K562 (cell line): ENCODE data around the gene CDHR1. TPM values are rescaled to one million over a fixed set of nuclear protein-coding genes. Genes with fewer than 3 reads are reported as not detected.

ENCODE experiments used
- ADNP ChIP-seq: fragments of 200-800 bp; sonication (Bioruptor generic); IDR thresholded peaks from 2 replicates; pipeline ENCODE4 v1.6.1; 2016; ENCODE audit warnings: missing genetic modification characterization, missing compliant biosample characterization
- CEBPG ChIP-seq, 3 experiments: fragments of 200-800 bp in 1 of 3; sonication (Bioruptor generic) in 1 of 3; sonication (generic) in 1 of 3; formaldehyde crosslinking in 1 of 3; IDR thresholded peaks in 2 of 3; conservative IDR thresholded peaks in 1 of 3; 2 replicates each; pipeline versions ENCODE4 v1.6.1 to v1.8.0; 2016 to 2022; ENCODE audit warnings: missing compliant biosample characterization in 2 of 3, missing genetic modification characterization in 2 of 3, mild to moderate bottlenecking in 1 of 3, missing genetic modification reagents in 1 of 3
- DPF2 ChIP-seq: fragments of 450-650 bp; IDR thresholded peaks from 2 replicates; pipeline ENCODE4 v1.6.1; 2016
- ELF2 ChIP-seq: fragments of 250-450 bp; sonication (Bioruptor Pico); IDR thresholded peaks from 2 replicates; pipeline ENCODE4 v1.5.0; 2021; ENCODE audit warnings: mild to moderate bottlenecking
- HDGF ChIP-seq: fragments of 450-650 bp; IDR thresholded peaks from 2 replicates; pipeline ENCODE4 v1.6.1; 2016
- KHSRP ChIP-seq: fragments of 450-650 bp; IDR thresholded peaks from 2 replicates; pipeline ENCODE4 v1.6.1; 2017
- KLF16 ChIP-seq: IDR thresholded peaks from 2 replicates; pipeline ENCODE4 v1.6.1; 2016; ENCODE audit warnings: antibody characterized with exemption
- NONO ChIP-seq, 2 experiments: fragments of 200-400 bp in 1 of 2; fragments of 450-650 bp in 1 of 2; formaldehyde crosslinking in 1 of 2; IDR thresholded peaks; 2 replicates each; pipeline ENCODE4 v1.6.1; 2017; ENCODE audit warnings: low read depth in 2 of 2, mild to moderate bottlenecking in 2 of 2, moderate library complexity in 2 of 2, low read length in 1 of 2
- OTX1 ChIP-seq: fragments of 450-650 bp; formaldehyde crosslinking; IDR thresholded peaks from 2 replicates; pipeline ENCODE4 v1.4.0; 2022; ENCODE audit warnings: mild to moderate bottlenecking
- PYGO2 ChIP-seq: fragments of 450-650 bp; IDR thresholded peaks from 2 replicates; pipeline ENCODE4 v1.6.1; 2016; ENCODE audit warnings: mild to moderate bottlenecking, missing genetic modification characterization, moderate library complexity, missing compliant biosample characterization
- STAG1 ChIP-seq: sonication (generic); formaldehyde crosslinking; IDR thresholded peaks from 2 replicates; pipeline ENCODE4 v1.5.0; 2020; ENCODE audit warnings: missing genetic modification reagents, borderline replicate concordance
- THRAP3 ChIP-seq: fragments of 450-650 bp; IDR thresholded peaks from 2 replicates; pipeline ENCODE4 v1.6.1; 2016; ENCODE audit warnings: mild to moderate bottlenecking, inconsistent platforms, borderline replicate concordance
- YBX1 ChIP-seq: fragments of 450-650 bp; IDR thresholded peaks from 2 replicates; pipeline ENCODE4 v1.7.1; 2016; ENCODE audit warnings: mild to moderate bottlenecking
- ZNF668 ChIP-seq: fragments of 250-450 bp; sonication (Bioruptor Pico); IDR thresholded peaks from 2 replicates; pipeline ENCODE4 v1.8.0; 2022; ENCODE audit warnings: mild to moderate bottlenecking, inconsistent platforms
- ZNF717 ChIP-seq: fragments of 250-450 bp; sonication (Bioruptor Pico); IDR thresholded peaks from 2 replicates; pipeline ENCODE4 v1.5.0; 2021
- polyA plus RNA-seq, 8 experiments: library from polyadenylated mRNA; depleted of rRNA in 4 of 8; stranded (reverse) in 5 of 8; unstranded in 3 of 8; fragments of >200 nt; fragmentation: Nextera tagmentation in 2 of 8; fragmentation: Illumina TruSeq in 1 of 8; extraction: Ambion mirVana in 2 of 8; extraction: Trizol in 1 of 8; gene quantifications; 2 replicates each; pipeline versions ENCODE4 v1.2.1 to v1.2.3, GENCODE V29; 2011 to 2014; ENCODE audit warnings: inconsistent platforms in 1 of 8, missing spikeins in 1 of 8
- total RNA-seq, 7 experiments: library from RNA; depleted of rRNA in 6 of 7; stranded (reverse); fragments of >200 nt in 6 of 7; fragmentation: Illumina TruSeq in 2 of 7; extraction: Trizol in 2 of 7; gene quantifications; 2 replicates each; pipeline versions ENCODE4 v1.2.1 to v1.2.3, GENCODE V29; 2011 to 2021; ENCODE audit warnings: low replicate concordance in 1 of 7
- TF ChIP-seq, protein P1 (sequence below): fragments of 250-450 bp; sonication (Bioruptor Pico); IDR thresholded peaks from 2 replicates; pipeline ENCODE4 v1.8.0; 2021; ENCODE audit warnings: mild to moderate bottlenecking, moderate library complexity
- TF ChIP-seq, protein P2 (sequence below): fragments of 450-650 bp; formaldehyde crosslinking; IDR thresholded peaks from 2 replicates; pipeline ENCODE4 v1.4.0; 2020; ENCODE audit warnings: mild to moderate bottlenecking, moderate library complexity
- TF ChIP-seq, protein P3 (sequence below): sonication (generic); formaldehyde crosslinking; IDR thresholded peaks from 2 replicates; pipeline ENCODE4 v1.8.1; 2022; ENCODE audit warnings: missing genetic modification reagents
- TF ChIP-seq, protein P4 (sequence below): sonication (generic); formaldehyde crosslinking; IDR thresholded peaks from 2 replicates; pipeline ENCODE4 v1.4.0; 2020; ENCODE audit warnings: mild to moderate bottlenecking, missing genetic modification reagents
- TF ChIP-seq, protein P5 (sequence below): fragments of 450-650 bp; IDR thresholded peaks from 2 replicates; pipeline ENCODE4 v1.6.1; 2016; ENCODE audit warnings: missing biosample characterization, missing genetic modification characterization
- TF ChIP-seq, protein P6 (sequence below): fragments of 450-650 bp; formaldehyde crosslinking; IDR thresholded peaks from 2 replicates; pipeline ENCODE4 v1.4.0; 2020; ENCODE audit warnings: mild to moderate bottlenecking, moderate library complexity

CDHR1 gene
- total and polyA plus RNA-seq, 9 of the 15 experiments (the other 6 are each of a cell fraction or from before 2014, with no cell fraction given) = 0.03 to 0.99 (median 0.20) TPM

DNA sequence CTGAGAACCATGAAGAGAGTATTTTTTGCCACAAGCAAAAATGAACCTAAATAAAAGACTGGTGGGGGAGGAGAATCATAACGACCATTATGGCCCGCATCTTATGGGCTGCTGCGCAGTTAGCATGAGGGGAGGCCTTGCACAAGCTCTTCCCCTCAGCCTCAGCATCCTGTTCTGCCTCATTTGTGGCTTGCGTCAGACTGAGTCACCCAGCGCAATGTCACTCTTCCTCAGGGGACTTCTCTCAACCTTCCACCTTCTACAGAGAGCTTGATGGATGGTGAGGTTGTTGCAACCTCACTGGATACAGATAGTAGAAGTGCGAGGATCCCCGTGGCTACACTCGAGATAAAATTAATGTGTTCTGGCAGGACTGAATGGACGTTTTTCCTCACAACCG is 37.6 kb upstream of the CDHR1 start (continued):
- 0 out of 2 replicates have a peak, but pooled peaks have one; percentile 39 for TF ChIP-seq OTX1 (CRISPR knock-in tag)
- no peak for TF ChIP-seq STAG1
- TF ChIP-seq PYGO2 (tag) = no peak
- TF ChIP-seq HDGF = no peak
- TF ChIP-seq, protein P1, sequence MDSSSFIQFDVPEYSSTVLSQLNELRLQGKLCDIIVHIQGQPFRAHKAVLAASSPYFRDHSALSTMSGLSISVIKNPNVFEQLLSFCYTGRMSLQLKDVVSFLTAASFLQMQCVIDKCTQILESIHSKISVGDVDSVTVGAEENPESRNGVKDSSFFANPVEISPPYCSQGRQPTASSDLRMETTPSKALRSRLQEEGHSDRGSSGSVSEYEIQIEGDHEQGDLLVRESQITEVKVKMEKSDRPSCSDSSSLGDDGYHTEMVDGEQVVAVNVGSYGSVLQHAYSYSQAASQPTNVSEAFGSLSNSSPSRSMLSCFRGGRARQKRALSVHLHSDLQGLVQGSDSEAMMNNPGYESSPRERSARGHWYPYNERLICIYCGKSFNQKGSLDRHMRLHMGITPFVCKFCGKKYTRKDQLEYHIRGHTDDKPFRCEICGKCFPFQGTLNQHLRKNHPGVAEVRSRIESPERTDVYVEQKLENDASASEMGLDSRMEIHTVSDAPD (CRISPR knock-in tag) = no peak
- TF ChIP-seq ZNF668 (CRISPR knock-in tag) = no peak
- TF ChIP-seq, protein P2, sequence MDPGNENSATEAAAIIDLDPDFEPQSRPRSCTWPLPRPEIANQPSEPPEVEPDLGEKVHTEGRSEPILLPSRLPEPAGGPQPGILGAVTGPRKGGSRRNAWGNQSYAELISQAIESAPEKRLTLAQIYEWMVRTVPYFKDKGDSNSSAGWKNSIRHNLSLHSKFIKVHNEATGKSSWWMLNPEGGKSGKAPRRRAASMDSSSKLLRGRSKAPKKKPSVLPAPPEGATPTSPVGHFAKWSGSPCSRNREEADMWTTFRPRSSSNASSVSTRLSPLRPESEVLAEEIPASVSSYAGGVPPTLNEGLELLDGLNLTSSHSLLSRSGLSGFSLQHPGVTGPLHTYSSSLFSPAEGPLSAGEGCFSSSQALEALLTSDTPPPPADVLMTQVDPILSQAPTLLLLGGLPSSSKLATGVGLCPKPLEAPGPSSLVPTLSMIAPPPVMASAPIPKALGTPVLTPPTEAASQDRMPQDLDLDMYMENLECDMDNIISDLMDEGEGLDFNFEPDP (CRISPR knock-in tag) = no peak
- TF ChIP-seq ELF2 = no peak
- TF ChIP-seq NONO (IDR thresholded peaks at IDR 0.05; ENCODE audit: low read depth in 2 of 2, low read length in 1 of 2) = no peak
- TF ChIP-seq DPF2 = peak; percentile 59; the same call in 1 of the 2 replicates
- TF ChIP-seq ZNF717 (CRISPR knock-in tag) = no peak
- no peak for TF ChIP-seq KLF16
- TF ChIP-seq, protein P3, sequence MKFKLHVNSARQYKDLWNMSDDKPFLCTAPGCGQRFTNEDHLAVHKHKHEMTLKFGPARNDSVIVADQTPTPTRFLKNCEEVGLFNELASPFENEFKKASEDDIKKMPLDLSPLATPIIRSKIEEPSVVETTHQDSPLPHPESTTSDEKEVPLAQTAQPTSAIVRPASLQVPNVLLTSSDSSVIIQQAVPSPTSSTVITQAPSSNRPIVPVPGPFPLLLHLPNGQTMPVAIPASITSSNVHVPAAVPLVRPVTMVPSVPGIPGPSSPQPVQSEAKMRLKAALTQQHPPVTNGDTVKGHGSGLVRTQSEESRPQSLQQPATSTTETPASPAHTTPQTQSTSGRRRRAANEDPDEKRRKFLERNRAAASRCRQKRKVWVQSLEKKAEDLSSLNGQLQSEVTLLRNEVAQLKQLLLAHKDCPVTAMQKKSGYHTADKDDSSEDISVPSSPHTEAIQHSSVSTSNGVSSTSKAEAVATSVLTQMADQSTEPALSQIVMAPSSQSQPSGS = no peak
- no peak for TF ChIP-seq THRAP3
- TF ChIP-seq, protein P4, sequence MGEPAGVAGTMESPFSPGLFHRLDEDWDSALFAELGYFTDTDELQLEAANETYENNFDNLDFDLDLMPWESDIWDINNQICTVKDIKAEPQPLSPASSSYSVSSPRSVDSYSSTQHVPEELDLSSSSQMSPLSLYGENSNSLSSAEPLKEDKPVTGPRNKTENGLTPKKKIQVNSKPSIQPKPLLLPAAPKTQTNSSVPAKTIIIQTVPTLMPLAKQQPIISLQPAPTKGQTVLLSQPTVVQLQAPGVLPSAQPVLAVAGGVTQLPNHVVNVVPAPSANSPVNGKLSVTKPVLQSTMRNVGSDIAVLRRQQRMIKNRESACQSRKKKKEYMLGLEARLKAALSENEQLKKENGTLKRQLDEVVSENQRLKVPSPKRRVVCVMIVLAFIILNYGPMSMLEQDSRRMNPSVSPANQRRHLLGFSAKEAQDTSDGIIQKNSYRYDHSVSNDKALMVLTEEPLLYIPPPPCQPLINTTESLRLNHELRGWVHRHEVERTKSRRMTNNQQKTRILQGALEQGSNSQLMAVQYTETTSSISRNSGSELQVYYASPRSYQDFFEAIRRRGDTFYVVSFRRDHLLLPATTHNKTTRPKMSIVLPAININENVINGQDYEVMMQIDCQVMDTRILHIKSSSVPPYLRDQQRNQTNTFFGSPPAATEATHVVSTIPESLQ (CRISPR knock-in tag) = no peak
- TF ChIP-seq ADNP (tag) = no peak
- 0 out of 2 replicates have a peak, but pooled peaks have one; percentile 20 for TF ChIP-seq KHSRP
- TF ChIP-seq, protein P5, sequence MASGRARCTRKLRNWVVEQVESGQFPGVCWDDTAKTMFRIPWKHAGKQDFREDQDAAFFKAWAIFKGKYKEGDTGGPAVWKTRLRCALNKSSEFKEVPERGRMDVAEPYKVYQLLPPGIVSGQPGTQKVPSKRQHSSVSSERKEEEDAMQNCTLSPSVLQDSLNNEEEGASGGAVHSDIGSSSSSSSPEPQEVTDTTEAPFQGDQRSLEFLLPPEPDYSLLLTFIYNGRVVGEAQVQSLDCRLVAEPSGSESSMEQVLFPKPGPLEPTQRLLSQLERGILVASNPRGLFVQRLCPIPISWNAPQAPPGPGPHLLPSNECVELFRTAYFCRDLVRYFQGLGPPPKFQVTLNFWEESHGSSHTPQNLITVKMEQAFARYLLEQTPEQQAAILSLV (tag) = no peak
- TF ChIP-seq, protein P6, sequence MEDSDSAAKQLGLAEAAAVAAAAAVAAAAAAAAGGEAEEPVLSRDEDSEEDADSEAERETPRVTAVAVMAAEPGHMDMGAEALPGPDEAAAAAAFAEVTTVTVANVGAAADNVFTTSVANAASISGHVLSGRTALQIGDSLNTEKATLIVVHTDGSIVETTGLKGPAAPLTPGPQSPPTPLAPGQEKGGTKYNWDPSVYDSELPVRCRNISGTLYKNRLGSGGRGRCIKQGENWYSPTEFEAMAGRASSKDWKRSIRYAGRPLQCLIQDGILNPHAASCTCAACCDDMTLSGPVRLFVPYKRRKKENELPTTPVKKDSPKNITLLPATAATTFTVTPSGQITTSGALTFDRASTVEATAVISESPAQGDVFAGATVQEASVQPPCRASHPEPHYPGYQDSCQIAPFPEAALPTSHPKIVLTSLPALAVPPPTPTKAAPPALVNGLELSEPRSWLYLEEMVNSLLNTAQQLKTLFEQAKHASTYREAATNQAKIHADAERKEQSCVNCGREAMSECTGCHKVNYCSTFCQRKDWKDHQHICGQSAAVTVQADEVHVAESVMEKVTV = no peak
- TF ChIP-seq CEBPG (CRISPR knock-in tag; IDR thresholded peaks at IDR 0.05) = peak; percentile 84
- TF ChIP-seq CEBPG (tag; conservative IDR thresholded peaks at IDR 0.05 in 1 of 2, IDR thresholded peaks at IDR 0.05 in 1 of 2) = peak; percentile 62 to 92; a peak in 3 of 4 replicates
- TF ChIP-seq YBX1 = no peak
